Natural killer cell (primary cell): ENCODE measurements around the gene SLC39A11. TPM values are rescaled to one million over a fixed set of nuclear protein-coding genes. Genes with fewer than 3 reads are reported as not detected.
"Not testable (repeated sequence)": the region's sequence is repeated elsewhere in the genome, so short reads cannot be mapped to it uniquely, and the experiment has no call there.

Experiments
- ATAC-seq, 3 donors: fragments of 150-1000 bp in 2 of 3; fragments of 200-7000 bp in 1 of 3; cut with Tn5 transposase; 1 replicate in 1 of 3; 2 replicates in 2 of 3; pipeline ENCODE4 v1.10.0; 2021; ENCODE audit warnings: mild to moderate bottlenecking in 2 of 3, moderate library complexity in 2 of 3
- DNase-seq, 2 donors: peaks; one replicate each; pipeline versions ENCODE4 v3.0.0 to v3.0.0-alpha.2; 2013 to 2021; ENCODE audit warnings: mixed read lengths in 1 of 2
- H3K27ac ChIP-seq: one replicate; pipeline ENCODE4 v1.5.1; 2013; ENCODE audit warnings: mild to moderate bottlenecking, low read length
- H3K27me3 ChIP-seq: one replicate; pipeline ENCODE4 v1.6.1; 2013; ENCODE audit warnings: low read length; ENCODE audit not compliant: control insufficient read depth, insufficient read depth
- H3K36me3 ChIP-seq: one replicate; pipeline ENCODE4 v1.6.1; 2013; ENCODE audit warnings: low read length; ENCODE audit not compliant: control insufficient read depth, insufficient read depth
- H3K4me1 ChIP-seq: one replicate; pipeline ENCODE4 v1.6.1; 2013; ENCODE audit warnings: low read length; ENCODE audit not compliant: control insufficient read depth, insufficient read depth
- H3K4me3 ChIP-seq: one replicate; pipeline ENCODE4 v1.5.1; 2013; ENCODE audit warnings: low read length
- H3K9me3 ChIP-seq: one replicate; pipeline ENCODE4 v1.6.1; 2013; ENCODE audit warnings: low read length; ENCODE audit not compliant: control insufficient read depth, insufficient read depth
- H3K27ac Mint-ChIP-seq, 2 donors: one replicate each; pipeline ENCODE4 v1.8.0; 2022; ENCODE audit warnings: mild to moderate bottlenecking in 2 of 2, mixed read lengths in 2 of 2, moderate library complexity in 1 of 2
- H3K27me3 Mint-ChIP-seq, 2 donors: one replicate each; pipeline ENCODE4 v1.8.0; 2022; ENCODE audit warnings: low read depth in 2 of 2, mixed read lengths in 2 of 2
- H3K36me3 Mint-ChIP-seq: one replicate; pipeline ENCODE4 v1.8.0; 2022; ENCODE audit warnings: mixed read lengths
- H3K4me1 Mint-ChIP-seq, 2 donors: one replicate each; pipeline ENCODE4 v1.8.0; 2022; ENCODE audit warnings: mixed read lengths in 2 of 2
- H3K4me3 Mint-ChIP-seq: one replicate; pipeline ENCODE4 v1.8.0; 2022; ENCODE audit warnings: mild to moderate bottlenecking, moderate library complexity, mixed read lengths
- H3K9me3 Mint-ChIP-seq, 2 donors: one replicate each; pipeline ENCODE4 v1.8.0; 2022; ENCODE audit warnings: mixed read lengths in 2 of 2
- WGBS: methylation state at CpG from one replicate; pipeline ENCODE4 v1.1.7; 2013; ENCODE audit warnings: missing lambda C conversion rate; ENCODE audit not compliant: insufficient coverage; 5-methylcytosine and 5-hydroxymethylcytosine counted together
- intact Hi-C: fragments of 100-400 bp; cut with micrococcal nuclease; formaldehyde crosslinking; loops from one replicate; pipeline ENCODE4 v1.14.2; 2022
- total RNA-seq, 4 donors: library from RNA; stranded (reverse); fragments of 120-200 nt in 1 of 4; gene quantifications; one replicate each; pipeline versions ENCODE4 v1.2.3 to v1.2.4, GENCODE V29; 2013 to 2022
- TF ChIP-seq, protein P1 (sequence below): fragments of 200-600 bp; IDR thresholded peaks from one replicate; pipeline ENCODE4 v1.8.0; 2022; ENCODE audit warnings: antibody characterized with exemption

The SLC39A11 gene
- total RNA-seq, 3 donors from 2014 or later (not counting 1 experiment from before 2014, with no cell fraction given) = 32.6 to 44.9 (median 39.4) TPM

DNA sequence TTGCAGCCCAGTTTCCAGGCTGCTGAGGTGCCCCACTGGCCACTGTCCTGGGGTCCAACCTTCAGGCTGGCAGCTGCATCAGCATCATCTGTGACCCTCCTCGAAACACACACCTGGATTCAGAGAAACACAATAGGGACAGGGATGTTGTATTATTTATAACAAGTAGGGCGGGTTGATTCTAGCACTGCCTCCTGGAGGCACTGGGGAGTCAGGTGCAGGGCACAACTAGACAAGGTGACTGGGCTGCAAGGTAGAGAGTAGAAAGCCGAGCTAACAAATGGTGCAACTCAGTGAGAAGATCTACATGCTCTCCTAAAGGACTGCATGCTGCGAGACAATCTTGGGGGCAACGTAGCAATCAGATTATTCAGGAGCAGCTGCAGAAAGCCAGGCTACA is 317.3 kb downstream of the SLC39A11 start:
- no peaks in the 10 kb centered on the region for H3K36me3 Mint-ChIP-seq
- no peaks in the 10 kb centered on the region for H3K4me1 Mint-ChIP-seq
- ATAC-seq (no peak), DNase-seq (no peak)
- no peaks in the 10 kb centered on the region for H3K9me3 Mint-ChIP-seq
- no peak overlapping the region for H3K4me3 ChIP-seq
- H3K27ac Mint-ChIP-seq = no peak overlapping the region
- no peaks in the 10 kb centered on the region for H3K4me1 ChIP-seq
- intact Hi-C loops = no loop called here
- no peaks in the 10 kb centered on the region for H3K27me3 Mint-ChIP-seq
- 96% methylated on average over 5 of the region's 5 CpGs for WGBS
- H3K4me3 Mint-ChIP-seq = no peak overlapping the region
- H3K9me3 ChIP-seq = peaks cover 2% of the 10 kb centered on the region
- no peaks in the 10 kb centered on the region for H3K36me3 ChIP-seq
- TF ChIP-seq, protein P1, sequence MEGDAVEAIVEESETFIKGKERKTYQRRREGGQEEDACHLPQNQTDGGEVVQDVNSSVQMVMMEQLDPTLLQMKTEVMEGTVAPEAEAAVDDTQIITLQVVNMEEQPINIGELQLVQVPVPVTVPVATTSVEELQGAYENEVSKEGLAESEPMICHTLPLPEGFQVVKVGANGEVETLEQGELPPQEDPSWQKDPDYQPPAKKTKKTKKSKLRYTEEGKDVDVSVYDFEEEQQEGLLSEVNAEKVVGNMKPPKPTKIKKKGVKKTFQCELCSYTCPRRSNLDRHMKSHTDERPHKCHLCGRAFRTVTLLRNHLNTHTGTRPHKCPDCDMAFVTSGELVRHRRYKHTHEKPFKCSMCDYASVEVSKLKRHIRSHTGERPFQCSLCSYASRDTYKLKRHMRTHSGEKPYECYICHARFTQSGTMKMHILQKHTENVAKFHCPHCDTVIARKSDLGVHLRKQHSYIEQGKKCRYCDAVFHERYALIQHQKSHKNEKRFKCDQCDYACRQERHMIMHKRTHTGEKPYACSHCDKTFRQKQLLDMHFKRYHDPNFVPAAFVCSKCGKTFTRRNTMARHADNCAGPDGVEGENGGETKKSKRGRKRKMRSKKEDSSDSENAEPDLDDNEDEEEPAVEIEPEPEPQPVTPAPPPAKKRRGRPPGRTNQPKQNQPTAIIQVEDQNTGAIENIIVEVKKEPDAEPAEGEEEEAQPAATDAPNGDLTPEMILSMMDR = no peak
- no peak overlapping the region for H3K27ac ChIP-seq
- no peaks in the 10 kb centered on the region for H3K27me3 ChIP-seq

DNA sequence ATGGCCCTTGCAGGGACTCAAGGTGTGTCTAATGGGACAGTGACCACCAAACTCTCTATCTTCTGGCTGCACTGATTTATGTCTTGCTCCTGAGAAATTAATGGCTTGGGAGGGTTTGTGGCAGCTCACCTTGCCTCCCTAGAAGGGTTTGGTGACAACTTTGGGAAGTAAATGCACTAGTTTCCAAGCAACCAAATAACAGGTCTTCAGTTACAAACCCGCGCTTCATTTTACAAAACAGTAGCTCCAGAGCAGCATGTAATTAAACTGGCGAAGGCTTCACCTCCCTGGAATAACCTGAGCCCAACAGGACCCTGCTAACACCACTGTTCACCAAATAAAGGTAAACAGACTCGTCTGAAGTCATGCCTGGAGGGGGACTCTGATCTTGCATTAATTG is 318.3 kb downstream of the SLC39A11 start:
- no peak for ATAC-seq
- Mint-ChIP-seq H3K4me3 (no peak overlapping the region), H3K36me3 (no peaks in the 10 kb centered on the region), H3K27me3 (no peaks in the 10 kb centered on the region), H3K27ac (no peak overlapping the region), H3K4me1 (no peaks in the 10 kb centered on the region), H3K9me3 (no peaks in the 10 kb centered on the region)
- intact Hi-C loops = no loop called here
- no peaks in the 10 kb centered on the region for H3K36me3 ChIP-seq
- no peak overlapping the region for H3K27ac ChIP-seq
- no peak overlapping the region for H3K4me3 ChIP-seq
- DNase-seq = no peak
- WGBS = 94% methylated on average over 4 of the region's 4 CpGs
- TF ChIP-seq, protein P1 = no peak
- no peaks in the 10 kb centered on the region for H3K27me3 ChIP-seq
- H3K4me1 ChIP-seq = no peaks in the 10 kb centered on the region
- H3K9me3 ChIP-seq = peaks cover 2% of the 10 kb centered on the region

DNA sequence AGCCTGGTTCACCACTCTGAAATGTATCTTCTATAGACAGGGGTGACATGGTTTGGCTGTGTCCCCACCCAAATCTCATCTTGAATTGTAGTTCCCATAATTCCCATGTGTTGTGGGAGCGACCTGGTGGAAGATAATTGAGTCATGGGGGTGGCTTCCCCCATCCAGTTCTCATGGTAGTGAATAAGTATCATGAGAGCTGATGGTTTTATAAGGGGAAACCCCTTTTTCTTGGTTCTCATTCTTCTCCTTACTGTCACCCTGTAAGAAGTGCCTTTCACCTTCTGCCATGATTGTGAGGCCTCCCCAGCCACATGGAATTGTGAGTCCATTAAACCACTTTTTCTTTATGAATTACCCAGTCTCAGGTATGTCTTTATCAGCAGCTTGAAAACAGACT is 319.3 kb downstream of the SLC39A11 start:
- H3K36me3 Mint-ChIP-seq, H3K27me3 Mint-ChIP-seq, H3K36me3 ChIP-seq, H3K4me1 ChIP-seq, H3K4me1 Mint-ChIP-seq, H3K4me3 Mint-ChIP-seq, H3K9me3 ChIP-seq, intact Hi-C loops, H3K27ac Mint-ChIP-seq, H3K9me3 Mint-ChIP-seq, ATAC-seq, H3K4me3 ChIP-seq, DNase-seq, H3K27ac ChIP-seq, H3K27me3 ChIP-seq: not testable (repeated sequence)
- WGBS = no CpG with 5 or more reads among the region's 1 CpG

DNA sequence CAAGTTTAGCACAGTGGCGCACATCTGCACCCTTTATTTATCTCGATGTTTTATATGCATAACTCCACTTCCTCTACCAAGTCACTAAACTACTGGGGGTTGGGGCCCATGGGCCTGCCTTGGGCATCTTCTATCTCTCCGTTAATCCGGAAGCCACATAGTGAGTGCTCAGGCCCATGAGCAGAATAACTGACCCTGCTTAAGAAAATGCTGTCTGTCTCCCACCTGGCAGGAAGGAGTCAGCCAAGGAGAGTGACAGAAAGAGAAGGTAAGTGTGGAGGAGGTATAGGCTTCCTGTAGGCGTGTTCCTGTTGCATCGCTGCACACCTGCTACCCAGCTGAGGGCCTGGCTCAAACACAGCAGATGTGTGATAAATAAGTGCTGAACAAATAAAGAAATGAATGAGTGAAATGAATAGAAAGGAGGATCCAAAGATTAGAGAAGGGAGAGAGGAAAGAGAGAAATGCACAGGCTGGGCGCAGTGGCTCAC is 320.1 kb downstream of the SLC39A11 start:
- TF ChIP-seq, protein P1 = no peak
- H3K4me1 Mint-ChIP-seq = no peaks in the 10 kb centered on the region
- intact Hi-C loops = no loop called here
- no peak overlapping the region for H3K27ac Mint-ChIP-seq
- no peaks in the 10 kb centered on the region for H3K36me3 Mint-ChIP-seq
- 91% methylated on average over 7 of the region's 7 CpGs for WGBS
- no peak for ATAC-seq
- no peaks in the 10 kb centered on the region for H3K27me3 Mint-ChIP-seq
- no peaks in the 10 kb centered on the region for H3K27me3 ChIP-seq
- H3K4me3 Mint-ChIP-seq = no peak overlapping the region
- no peaks in the 10 kb centered on the region for H3K9me3 Mint-ChIP-seq
- no peaks in the 10 kb centered on the region for H3K36me3 ChIP-seq
- H3K4me1 ChIP-seq = no peaks in the 10 kb centered on the region
- peaks cover 2% of the 10 kb centered on the region for H3K9me3 ChIP-seq
- H3K4me3 ChIP-seq = no peak overlapping the region
- no peak for DNase-seq
- no peak overlapping the region for H3K27ac ChIP-seq
